Fibroblast of peridontal ligament (primary cell): ENCODE results near the gene PTEN.
"Not testable (repeated sequence)": the region's sequence is repeated elsewhere in the genome, so short reads cannot be mapped to it uniquely, and the experiment has no call there.

Experiments used
- DNase-seq: peaks from one replicate; pipeline ENCODE4 v3.0.0-alpha.2; 2010; ENCODE audit errors: extremely low read depth

The PTEN gene

GRCh38 chr10:87869773-87870551 is 6.5 kb downstream of the PTEN start:
- DNase-seq: no peak

- no peak for DNase-seq
These were observed 9.4 kb downstream of the PTEN start for GRCh38 chr10:87872828-87873227.

DNA sequence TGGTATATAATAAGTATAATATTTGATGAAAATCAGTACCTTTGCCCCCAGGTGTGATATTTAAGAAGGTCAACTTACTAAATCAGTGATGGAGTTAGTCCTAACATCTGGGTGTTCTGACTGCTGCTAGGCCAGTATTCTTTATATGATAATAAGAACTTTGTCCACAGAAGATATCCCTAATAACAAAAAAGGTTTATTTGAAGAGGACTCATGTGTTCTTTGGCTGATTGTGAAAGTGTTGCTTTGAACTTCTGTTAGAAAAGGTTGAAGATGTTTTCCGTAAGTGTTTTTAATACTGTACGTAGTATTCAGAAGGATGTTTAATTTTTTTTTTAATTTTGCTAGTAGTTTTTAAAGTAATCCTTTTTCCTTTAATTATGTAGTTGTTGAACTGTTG is 10.2 kb downstream of the PTEN start:
- DNase-seq: no peak

DNA sequence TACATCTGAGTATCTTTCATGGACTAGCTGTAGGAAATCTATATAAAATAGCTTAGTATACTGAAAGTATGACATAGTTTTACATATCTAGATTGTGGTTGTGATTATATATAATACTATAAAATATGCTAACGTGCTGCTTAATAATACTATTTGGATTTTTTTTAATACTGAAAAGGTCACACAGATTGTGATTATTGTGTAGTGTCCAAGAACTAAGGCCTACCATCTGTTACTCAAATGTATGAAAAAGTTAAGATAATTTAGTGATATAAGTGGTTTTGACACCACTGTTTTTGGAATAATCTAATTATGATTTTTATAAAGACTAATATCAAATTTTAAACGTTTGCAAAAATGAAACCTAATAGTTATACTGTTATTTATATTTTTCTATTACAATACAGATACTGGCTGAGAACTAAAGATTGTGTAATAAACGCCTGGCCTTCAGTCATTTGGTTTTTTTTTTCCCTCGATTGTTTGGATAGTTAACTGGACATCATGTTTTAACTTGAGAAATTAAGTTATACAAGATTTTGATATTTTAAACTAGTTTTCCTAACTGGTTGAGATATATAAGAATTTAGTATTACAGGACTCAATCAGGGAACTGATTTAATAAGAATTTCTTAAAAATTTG is 12.6 kb downstream of the PTEN start:
- no peak for DNase-seq

DNA sequence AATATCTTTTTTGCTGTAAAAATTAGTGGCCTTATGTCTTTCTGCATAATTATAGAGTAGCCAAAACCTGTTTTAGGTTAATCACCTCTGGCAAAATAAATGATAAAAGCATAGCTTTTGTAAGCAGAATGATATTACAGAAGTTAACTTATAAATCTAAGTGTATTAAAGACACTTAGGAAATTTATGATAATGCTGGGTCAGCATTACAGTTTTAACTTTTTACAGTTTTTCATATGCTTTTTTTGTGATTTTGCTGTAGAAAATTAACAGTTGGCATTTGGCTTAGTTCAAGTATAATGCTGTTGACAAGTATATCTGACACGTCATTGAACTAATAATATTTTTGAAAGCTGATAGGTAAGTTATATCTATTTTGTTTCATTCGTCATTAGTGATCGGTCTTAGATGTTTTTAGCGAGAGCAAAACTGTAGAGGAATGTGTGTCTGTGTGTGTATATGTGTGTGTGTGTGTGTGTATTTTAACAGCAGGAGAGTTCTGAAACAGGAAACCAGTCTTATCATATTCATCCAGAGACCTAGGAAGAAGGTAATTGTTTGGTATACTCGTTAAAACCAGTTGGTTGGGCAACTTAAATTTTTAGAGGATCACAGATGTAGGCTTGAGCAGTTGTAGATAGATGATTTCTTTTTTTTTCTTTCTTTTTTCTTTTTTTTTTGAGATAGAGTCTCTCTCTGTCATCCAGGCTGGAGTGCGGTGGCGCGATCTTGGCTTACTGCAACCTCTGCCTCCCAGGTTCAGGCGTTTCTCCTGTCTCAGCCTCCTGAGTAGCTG is 15.4 kb downstream of the PTEN start:
- DNase-seq: no peak

DNA sequence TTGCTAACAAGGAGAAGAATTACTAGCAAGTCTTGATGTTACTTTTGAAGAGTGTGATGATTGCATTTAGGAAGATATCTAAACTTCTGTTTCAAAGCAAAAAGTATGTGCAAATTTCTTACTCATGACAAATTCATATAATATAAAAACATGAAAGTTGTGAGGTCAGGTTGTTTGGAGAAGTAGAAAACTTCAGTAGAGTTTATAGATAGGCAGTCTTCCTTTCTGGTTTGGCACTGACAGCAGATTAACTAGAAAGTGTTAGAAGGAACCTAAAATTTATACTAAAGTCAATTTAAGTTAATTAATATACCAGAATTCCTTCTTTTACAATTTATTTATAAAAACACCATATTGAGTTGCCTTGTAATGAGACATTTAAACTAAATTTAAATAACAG is 16.9 kb downstream of the PTEN start:
- DNase-seq: no peak

GRCh38 chr10:87881373-87882059 is 18.1 kb downstream of the PTEN start:
- not testable (repeated sequence) for DNase-seq

DNA sequence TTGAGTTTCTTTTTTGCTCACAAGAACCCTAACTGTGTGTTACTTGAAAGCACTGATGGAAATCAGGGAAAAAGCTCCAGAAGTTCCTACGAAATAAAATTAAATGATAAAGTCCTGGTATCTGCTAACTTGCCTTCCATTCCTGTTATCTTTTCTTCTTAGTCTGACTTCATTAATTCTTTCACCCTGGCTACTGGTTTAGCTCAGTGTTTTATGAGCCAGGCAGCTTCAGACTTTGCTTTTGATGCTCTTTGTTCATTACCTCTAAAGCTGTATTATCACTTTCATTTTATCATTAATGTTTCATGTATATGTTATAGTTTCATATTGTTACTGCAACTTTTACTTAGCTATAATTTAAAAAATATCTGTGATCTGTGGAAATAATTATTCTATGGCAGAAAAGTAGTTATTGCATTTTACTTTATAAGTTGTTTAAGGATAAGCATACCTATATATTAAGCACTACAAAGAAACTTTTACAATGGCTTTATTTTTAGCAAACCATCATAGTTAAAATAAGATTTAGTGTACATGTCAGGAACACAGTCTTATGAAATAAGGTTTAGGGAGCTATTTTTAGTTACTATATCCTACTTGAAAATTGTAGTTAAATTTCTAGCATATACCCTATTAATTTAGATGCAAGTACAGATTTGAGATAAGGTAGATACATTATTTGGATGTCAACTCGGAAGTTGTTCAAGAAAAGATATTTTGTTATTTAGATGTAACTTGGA is 19.3 kb downstream of the PTEN start:
- no peak for DNase-seq

DNA sequence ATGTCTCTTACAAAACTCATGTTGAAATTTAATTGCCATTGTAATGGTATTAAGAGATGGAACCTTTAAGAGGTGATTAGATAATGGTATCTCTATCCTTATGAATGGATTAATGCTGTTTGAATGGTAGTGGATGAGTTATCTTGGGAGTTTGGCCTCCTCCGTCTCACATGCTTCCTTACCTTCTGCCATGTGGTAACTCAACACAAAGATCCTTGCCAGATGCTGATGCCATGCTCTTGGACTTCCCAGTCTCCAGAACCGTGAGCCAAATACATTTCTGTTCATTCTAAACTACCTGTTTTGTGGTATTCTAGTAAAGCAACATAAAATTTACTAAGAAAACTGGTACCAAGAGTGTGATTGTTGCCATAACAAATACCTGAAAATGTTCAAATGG is 23.2 kb downstream of the PTEN start:
- no peak for DNase-seq

DNA sequence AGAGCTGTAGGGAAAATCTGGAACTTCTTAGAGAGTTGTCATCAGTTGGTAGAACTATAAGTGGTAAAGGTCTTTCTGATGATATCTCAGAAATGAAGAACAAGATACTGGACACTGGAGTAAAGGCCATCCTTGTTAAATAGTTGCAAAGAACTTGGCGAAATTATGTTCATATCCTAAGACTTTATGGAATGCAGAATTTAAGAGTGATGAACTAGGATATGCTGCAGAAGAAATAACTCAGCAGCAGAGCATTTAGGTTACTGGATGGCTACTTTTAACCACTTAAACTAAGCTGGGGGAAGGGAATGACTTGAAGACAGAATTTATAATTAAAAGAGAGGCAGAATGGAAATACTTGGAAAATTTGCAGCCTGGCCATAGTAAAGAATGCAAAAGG is 23.7 kb downstream of the PTEN start:
- no peak for DNase-seq

- no peak for DNase-seq
These were observed 24.3 kb downstream of the PTEN start for GRCh38 chr10:87887548-87888289.

DNA sequence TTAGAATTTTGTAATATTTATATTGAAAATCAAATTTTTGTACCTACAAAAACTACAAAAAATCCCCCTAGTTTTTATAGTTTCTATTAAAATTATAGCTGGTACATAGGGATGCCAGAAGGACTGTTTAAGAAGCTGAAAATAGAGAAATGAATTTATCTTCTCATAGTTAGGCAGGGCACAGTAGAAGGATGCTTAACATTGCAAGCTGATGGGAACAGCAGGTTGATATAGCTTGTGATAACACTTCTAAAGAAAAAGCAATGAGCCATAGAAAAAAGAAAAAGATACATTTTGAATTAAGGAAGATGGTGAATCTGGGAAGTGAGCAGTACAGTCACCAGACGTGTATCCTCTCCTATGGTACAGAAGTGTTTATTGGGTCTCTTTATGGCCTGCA is 32.0 kb downstream of the PTEN start:
- no peak for DNase-seq

DNA sequence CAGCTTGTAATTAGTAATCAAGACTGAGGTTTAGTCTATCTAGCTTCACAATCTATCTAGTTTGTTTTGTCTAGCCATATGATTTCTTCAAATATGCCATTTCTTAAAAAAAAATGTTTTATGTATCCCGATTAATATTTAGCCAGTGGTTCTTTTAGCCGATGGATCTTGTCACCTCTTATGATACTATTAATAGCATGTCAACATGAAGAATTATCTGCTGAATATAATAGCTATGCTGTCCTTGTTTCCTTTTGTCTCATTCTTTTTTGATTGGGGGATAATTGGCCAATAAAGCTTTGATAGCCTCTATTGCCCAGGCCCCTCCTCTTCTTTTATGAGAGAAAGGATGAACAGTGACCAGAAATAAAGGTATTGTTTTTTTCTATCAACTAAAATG is 32.8 kb downstream of the PTEN start:
- no peak for DNase-seq

DNA sequence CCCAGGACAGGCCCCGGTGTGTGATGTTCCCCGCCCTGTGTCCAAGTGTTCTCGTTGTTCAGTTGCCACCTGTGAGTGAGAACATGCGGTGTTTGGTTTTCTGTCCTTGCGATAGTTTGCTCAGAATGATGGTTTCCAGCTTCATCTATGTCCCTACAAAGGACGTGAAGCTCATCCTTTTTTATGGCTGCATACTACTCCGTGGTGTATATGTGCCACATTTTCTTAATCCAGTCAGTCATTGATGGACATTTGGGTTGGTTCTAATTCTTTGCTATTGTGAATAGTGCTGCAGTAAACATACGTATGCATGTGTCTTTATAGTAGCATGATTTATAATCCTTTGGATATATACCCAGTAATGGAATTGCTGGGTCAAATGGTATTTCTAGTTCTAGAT is 34.5 kb downstream of the PTEN start:
- DNase-seq: not testable (repeated sequence)

DNA sequence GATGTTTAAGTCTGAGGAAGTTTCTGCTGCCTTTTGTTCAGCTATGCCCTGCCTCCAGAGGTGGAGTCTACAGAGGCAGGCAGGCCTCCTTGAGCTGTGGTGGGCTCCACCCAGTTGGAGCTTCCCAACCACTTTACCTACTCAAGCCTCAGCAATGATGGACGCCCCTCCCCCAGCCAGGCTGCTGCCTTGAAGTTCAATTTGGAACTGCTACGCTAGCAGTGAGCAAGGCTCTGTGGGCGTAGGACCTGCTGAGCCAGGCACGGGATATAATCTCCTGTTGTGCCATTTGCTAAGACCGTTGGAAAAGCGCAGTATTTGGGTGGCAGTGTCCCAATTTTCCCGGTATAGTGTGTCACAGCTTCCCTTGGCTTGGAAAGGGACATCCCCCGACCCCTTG is 40.0 kb downstream of the PTEN start:
- DNase-seq: not testable (repeated sequence)

DNA sequence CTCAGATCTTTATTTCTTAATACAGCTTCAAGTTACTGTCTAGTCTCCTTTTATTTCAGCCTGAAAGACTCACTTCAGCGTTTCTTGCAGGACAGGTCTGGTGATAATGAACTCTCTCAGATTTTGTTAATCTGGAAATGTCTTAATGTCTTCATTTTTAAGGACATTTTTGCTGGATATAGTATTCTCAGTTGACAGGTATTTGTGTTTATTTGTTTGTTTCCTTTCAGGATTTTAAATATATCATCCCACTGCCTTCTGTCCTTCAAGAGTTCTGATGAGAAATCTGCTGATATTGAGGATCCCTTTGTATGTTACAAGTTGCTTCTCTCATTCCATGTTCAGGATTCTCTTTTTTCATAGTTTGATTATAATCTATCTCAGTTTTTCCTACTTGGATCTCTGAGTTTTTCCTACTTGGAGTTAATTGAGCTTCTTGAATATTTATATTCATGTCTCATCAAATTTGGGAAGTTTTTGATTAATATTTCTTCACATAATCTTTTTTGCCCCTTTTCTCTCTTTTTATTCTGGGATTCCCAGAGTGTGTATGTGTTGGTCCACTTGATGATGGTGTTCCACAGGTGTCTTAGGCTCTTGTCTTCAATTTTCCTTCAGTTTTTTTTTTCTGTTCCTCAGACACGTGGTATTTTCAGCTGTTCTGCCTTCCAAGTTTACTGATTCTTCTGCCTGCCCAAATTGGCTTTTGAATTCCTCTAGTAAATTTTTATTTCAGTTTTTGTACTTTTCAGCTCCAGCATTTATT is 49.9 kb downstream of the PTEN start:
- DNase-seq: no peak

DNA sequence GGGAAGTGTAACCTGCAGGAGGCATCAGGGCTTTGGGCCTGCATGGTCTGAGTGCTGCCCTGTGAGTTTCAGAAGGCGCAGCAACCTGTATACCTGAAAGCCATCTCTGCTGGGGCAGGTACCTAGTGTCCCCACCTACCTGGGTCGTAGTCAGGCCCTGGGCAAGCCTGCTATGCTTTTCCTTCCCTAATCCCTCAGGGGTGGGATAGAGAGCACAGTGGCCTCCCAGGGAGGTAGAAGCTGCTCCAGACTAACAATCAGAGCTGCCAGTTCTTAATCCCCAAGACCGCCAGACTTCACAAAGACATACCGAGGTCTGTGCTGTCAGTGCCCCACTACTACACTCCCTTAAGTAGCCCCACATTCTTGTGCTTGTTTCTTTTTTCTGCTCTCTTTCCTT is 52.0 kb downstream of the PTEN start:
- DNase-seq: no peak

DNA sequence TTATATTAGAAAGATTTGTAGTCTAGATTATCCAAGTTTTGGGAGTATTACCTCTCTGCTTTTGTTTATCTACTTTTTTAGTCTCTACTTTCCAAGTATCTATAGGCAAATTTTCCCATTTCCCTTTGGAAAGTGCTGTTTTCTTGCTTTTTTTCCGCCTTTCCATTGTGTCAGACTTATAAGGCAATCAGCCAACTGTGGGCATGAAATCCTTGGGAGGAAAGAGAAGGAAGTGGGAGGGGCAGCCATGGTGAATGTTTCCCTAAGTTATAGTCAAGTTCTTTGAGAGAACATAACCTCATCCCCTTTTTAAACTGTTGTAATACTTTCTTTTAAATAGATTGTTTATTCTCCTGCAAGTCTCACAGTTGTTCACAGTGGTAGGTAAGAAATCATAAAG is 52.6 kb downstream of the PTEN start:
- peak; percentile 27 for DNase-seq

- DNase-seq: no peak
These were observed 53.1 kb downstream of the PTEN start for GRCh38 chr10:87916515-87916914.

DNA sequence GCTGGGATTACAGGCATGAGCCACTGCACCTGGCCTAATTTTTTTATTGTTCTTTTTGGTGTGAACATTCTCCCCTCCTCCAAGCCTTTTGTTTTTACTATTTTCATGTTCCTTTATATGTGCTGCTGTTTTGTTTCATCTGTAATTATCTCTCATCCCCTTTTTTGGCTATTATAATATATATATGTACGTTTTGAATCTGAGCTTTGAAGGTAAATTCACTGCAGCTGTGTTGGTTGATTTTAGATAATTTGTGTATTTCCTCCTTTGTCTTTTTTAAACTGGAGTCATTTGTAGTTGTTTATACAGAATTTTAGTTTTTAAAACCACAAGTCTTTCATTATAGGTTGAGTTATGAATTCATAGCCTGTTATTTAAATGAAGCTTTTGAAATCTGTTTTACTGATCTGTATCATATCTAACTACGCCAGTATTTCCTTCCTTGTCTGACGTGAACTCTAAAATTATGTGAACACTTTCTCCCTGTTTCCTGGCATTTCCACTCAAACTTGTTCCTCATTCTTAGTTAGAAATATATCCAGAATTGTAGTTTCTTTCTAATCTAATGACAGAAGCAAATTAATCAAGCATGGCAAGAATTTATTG is 54.9 kb downstream of the PTEN start:
- DNase-seq: no peak
